HepG2 (cell line): ENCODE measurements around the gene RRAS2. TPM values are rescaled to one million over a fixed set of nuclear protein-coding genes. Genes with fewer than 3 reads are reported as not detected.
A peak's percentile ranks its signal among the peaks of the same experiment; 100 is the strongest.

ENCODE experiments used
- ATAC-seq: fragments of 200-7000 bp; cut with Tn5 transposase; 3 replicates; pipeline ENCODE4 v1.9.1; 2020; ENCODE audit warnings: mild to moderate bottlenecking, moderate library complexity
- BruUV-seq: library from RNA; stranded (reverse); fragments of 400-500 nt; replicated peaks from 2 replicates; lab custom pipeline; 2021; lab: Mats Ljungman, UMichigan
- CTCF ChIA-PET: fragments of 300-600 bp; formaldehyde crosslinking; extraction: SDS; loops from one replicate; lab custom pipeline; 2021; ENCODE audit warnings: low total read pairs, inconsistent platforms, low intra/inter-chr PET ratio; lab: Yijun Ruan, JAX
- POLR2A ChIA-PET: fragments of 350-600 bp; sonication (Branson Sonifier 250); formaldehyde crosslinking; loops from one replicate; lab custom pipeline; 2020; ENCODE audit warnings: antibody characterized with exemption, inconsistent platforms; lab: Yijun Ruan, JAX
- DNase-seq: peaks from one replicate; pipeline ENCODE4 v3.0.0-alpha.2; 2015; ENCODE audit warnings: low spot score
- FAIRE-seq: peaks from 3 replicates; lab custom pipeline; 2011; peaks lifted over from hg19 to GRCh38; lab: Jason Lieb, UNC
- H2AFZ ChIP-seq: one replicate; pipeline ENCODE4 v1.6.1; 2011; ENCODE audit warnings: low read length, inconsistent platforms
- H3K27ac ChIP-seq: fragments of 300-600 bp; 3 replicates; pipeline ENCODE4 v1.8.0; 2011; ENCODE audit warnings: mixed run types, mild to moderate bottlenecking, mixed read lengths, low read length, inconsistent platforms; ENCODE audit not compliant: insufficient read depth; ENCODE audit errors: extremely low read length
- H3K27me3 ChIP-seq, 2 experiments: fragments of 200-600 bp in 1 of 2; 2 replicates in 1 of 2; 3 replicates in 1 of 2; pipeline versions ENCODE4 v1.6.0 to v1.8.0; 2011; ENCODE audit warnings: low read length in 2 of 2, mild to moderate bottlenecking in 2 of 2, moderate library complexity in 2 of 2, inconsistent platforms in 1 of 2; ENCODE audit not compliant: insufficient read depth in 2 of 2, control insufficient read depth in 1 of 2
- H3K36me3 ChIP-seq, 2 experiments: fragments of 200-600 bp in 1 of 2; replicated peaks in 1 of 2; 2 replicates in 1 of 2; 3 replicates in 1 of 2; pipeline versions ENCODE4 v1.5.1 to v1.8.0; 2011; ENCODE audit warnings: low read length in 2 of 2, inconsistent platforms in 1 of 2; ENCODE audit not compliant: insufficient read depth in 2 of 2, control insufficient read depth in 1 of 2
- H3K4me1 ChIP-seq: 2 replicates; pipeline ENCODE4 v1.5.1; 2012; ENCODE audit warnings: low read length, inconsistent platforms; ENCODE audit not compliant: insufficient read depth
- H3K4me2 ChIP-seq: 2 replicates; pipeline ENCODE4 v1.6.0; 2011; ENCODE audit warnings: low read depth, low read length, inconsistent platforms
- H3K4me3 ChIP-seq, 3 experiments: fragments of 200-600 bp in 1 of 3; sonication (generic), shearing (Covaris generic) in 1 of 3; replicated peaks in 1 of 3; 2 replicates each; pipeline ENCODE4 v1.5.1; 2011 to 2016; ENCODE audit warnings: low read length in 3 of 3, inconsistent platforms in 2 of 3, low read depth in 2 of 3, mild to moderate bottlenecking in 2 of 3, control low read depth in 1 of 3, mixed read lengths in 1 of 3; ENCODE audit not compliant: insufficient read depth in 1 of 3
- H3K79me2 ChIP-seq: one replicate; pipeline ENCODE4 v1.6.1; 2011; ENCODE audit warnings: low read length, inconsistent platforms; ENCODE audit not compliant: insufficient read depth
- H3K9ac ChIP-seq: 2 replicates; pipeline ENCODE4 v1.6.0; 2011; ENCODE audit warnings: mild to moderate bottlenecking, low read depth, low read length, inconsistent platforms; ENCODE audit not compliant: insufficient read depth
- H3K9me3 ChIP-seq: 2 replicates; pipeline ENCODE4 v1.5.1; 2012; ENCODE audit warnings: mild to moderate bottlenecking, low read length
- H4K20me1 ChIP-seq: 2 replicates; pipeline ENCODE4 v1.6.0; 2011; ENCODE audit warnings: inconsistent platforms, mild to moderate bottlenecking, low read length, moderate library complexity; ENCODE audit not compliant: insufficient read depth
- CTCF ChIP-seq: sonication (generic); formaldehyde crosslinking; IDR thresholded peaks from 2 replicates; pipeline ENCODE4 v1.5.0; 2020; ENCODE audit warnings: mild to moderate bottlenecking, missing genetic modification reagents, moderate library complexity
- KAT8 ChIP-seq: IDR thresholded peaks from 2 replicates; pipeline ENCODE4 v1.6.1; 2016; ENCODE audit warnings: missing genetic modification reagents, missing compliant biosample characterization
- KDM3A ChIP-seq: IDR thresholded peaks from 2 replicates; pipeline ENCODE4 v1.6.1; 2018; ENCODE audit warnings: low read depth, missing compliant biosample characterization
- LCORL ChIP-seq, 2 experiments: fragments of 450-650 bp in 1 of 2; sonication (generic) in 1 of 2; formaldehyde crosslinking in 1 of 2; IDR thresholded peaks; 2 replicates each; pipeline versions ENCODE4 v1.5.0 to v1.6.1; 2017 to 2020; ENCODE audit warnings: antibody characterized with exemption in 1 of 2, missing genetic modification reagents in 1 of 2
- SMC3 ChIP-seq: IDR thresholded peaks from 2 replicates; pipeline ENCODE4 v1.6.1; 2011; ENCODE audit warnings: low read length, improper control_type of control experiment
- ZNF296 ChIP-seq: sonication (generic); formaldehyde crosslinking; conservative IDR thresholded peaks from 2 replicates; pipeline ENCODE4 v1.5.0; 2020; ENCODE audit warnings: mild to moderate bottlenecking, missing genetic modification reagents
- WGBS: methylation state at CpG from one replicate; pipeline ENCODE4 v1.1.6; 2017; ENCODE audit warnings: low lambda C conversion rate; 5-methylcytosine and 5-hydroxymethylcytosine counted together
- in situ Hi-C: cut with HindIII; loops from 2 replicates; pipeline ENCODE4 v1.10.0; 2017; ENCODE audit warnings: low pct_unique_long_range_greater_than_20kb; ENCODE audit not compliant: extremely low pct_ligation_motif_present
- intact Hi-C: fragments of 100-400 bp; cut with micrococcal nuclease; formaldehyde crosslinking; loops from one replicate; pipeline ENCODE4 v1.10.0; 2022; ENCODE audit not compliant: unreplicated experiment
- polyA plus RNA-seq, 8 experiments: library from polyadenylated mRNA; depleted of rRNA in 3 of 8; stranded (reverse) in 7 of 8; unstranded in 1 of 8; fragments of >200 nt; fragmentation: Illumina TruSeq in 4 of 8; extraction: Trizol in 4 of 8; gene quantifications; 2 replicates each; pipeline versions ENCODE4 v1.2.1 to v1.2.3, GENCODE V29; 2011 to 2016; ENCODE audit warnings: low read depth in 4 of 8, missing spikeins in 1 of 8, mixed read lengths in 1 of 8; ENCODE audit not compliant: insufficient read depth in 1 of 8
- total RNA-seq, 5 experiments: library from RNA; depleted of rRNA; stranded (reverse); fragments of >200 nt; fragmentation: Illumina TruSeq; extraction: Trizol; gene quantifications; 2 replicates each; pipeline ENCODE4 v1.2.3, GENCODE V29; 2016; ENCODE audit warnings: low read depth in 1 of 5
- TF ChIP-seq, protein P1 (sequence below): sonication (generic); formaldehyde crosslinking; IDR thresholded peaks from 2 replicates; pipeline ENCODE4 v1.5.0; 2020; ENCODE audit warnings: missing genetic modification reagents

RRAS2 gene
- total and polyA plus RNA-seq, 2 of the 13 experiments (the other 11 are each of a cell fraction or from before 2014, with no cell fraction given), result 19.0 to 44.1 TPM

GRCh38 chr11:14249121-14249963, 109.6 kb downstream of the RRAS2 start (continued):
- peak; percentile 89 for TF ChIP-seq CTCF (CRISPR knock-in tag)

GRCh38 chr11:14248580-14248981, 110.4 kb downstream of the RRAS2 start:
- TF ChIP-seq KDM3A (CRISPR knock-in tag) (no peak), SMC3 (no peak), ZNF296 (no peak), LCORL (IDR thresholded peaks at IDR 0.05) (no peak), LCORL (CRISPR knock-in tag; IDR thresholded peaks at IDR 0.05) (no peak), KAT8 (CRISPR knock-in tag) (no peak)
- TF ChIP-seq, protein P1, sequence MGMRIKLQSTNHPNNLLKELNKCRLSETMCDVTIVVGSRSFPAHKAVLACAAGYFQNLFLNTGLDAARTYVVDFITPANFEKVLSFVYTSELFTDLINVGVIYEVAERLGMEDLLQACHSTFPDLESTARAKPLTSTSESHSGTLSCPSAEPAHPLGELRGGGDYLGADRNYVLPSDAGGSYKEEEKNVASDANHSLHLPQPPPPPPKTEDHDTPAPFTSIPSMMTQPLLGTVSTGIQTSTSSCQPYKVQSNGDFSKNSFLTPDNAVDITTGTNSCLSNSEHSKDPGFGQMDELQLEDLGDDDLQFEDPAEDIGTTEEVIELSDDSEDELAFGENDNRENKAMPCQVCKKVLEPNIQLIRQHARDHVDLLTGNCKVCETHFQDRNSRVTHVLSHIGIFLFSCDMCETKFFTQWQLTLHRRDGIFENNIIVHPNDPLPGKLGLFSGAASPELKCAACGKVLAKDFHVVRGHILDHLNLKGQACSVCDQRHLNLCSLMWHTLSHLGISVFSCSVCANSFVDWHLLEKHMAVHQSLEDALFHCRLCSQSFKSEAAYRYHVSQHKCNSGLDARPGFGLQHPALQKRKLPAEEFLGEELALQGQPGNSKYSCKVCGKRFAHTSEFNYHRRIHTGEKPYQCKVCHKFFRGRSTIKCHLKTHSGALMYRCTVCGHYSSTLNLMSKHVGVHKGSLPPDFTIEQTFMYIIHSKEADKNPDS (CRISPR knock-in tag), result no peak
- TF ChIP-seq, all 625 proteins: peak for 0
- ATAC-seq (peak; percentile 54; the same call in 2 of the 3 replicates), DNase-seq (no peak), FAIRE-seq (no peak)
- Histone ChIP-seq H3K4me1 (no peaks in the 10 kb centered on the region), H3K27me3 (peaks cover 0 to 23% of the 10 kb centered on the region in 2 experiments; a peak in 2 of 5 replicates), H3K4me2 (no peak overlapping the region), H3K27ac (no peak overlapping the region), H3K9me3 (no peaks in the 10 kb centered on the region), H3K9ac (no peak overlapping the region), H4K20me1 (0 out of 2 replicates have a peak, but pooled peaks cover 2% of the 10 kb centered on the region), H3K79me2 (no peaks in the 10 kb centered on the region), H2AFZ (no peak overlapping the region), H3K4me3 (no peak overlapping the region), H3K36me3 (no peaks in the 10 kb centered on the region)
- no TSS peak for BruUV-seq
- intact Hi-C loops, result loop anchor here (5.0 kb wide), 1 partner anchor 276 kb away; no protein-coding TSS in a partner anchor
- 13% methylated on average over 5 of the region's 5 CpGs for WGBS
- ChIA-PET CTCF (interaction anchor here (1.4 to 3.0 kb wide), 4 partner anchors 283 to 761 kb away, joined by 3 to 42 read pairs (median 7); no protein-coding TSS in a partner anchor), POLR2A (no interaction called here)
- in situ Hi-C loops, result loop anchor here (5.0 kb wide), 1 partner anchor 291 kb away; no protein-coding TSS in a partner anchor
